Activated T-helper 1 cell treated with anti-CD3 and anti-CD28 coated beads, Interleukin-2, amount 50 U/mL, for 16 hours (primary cell): ENCODE data around the gene SNAPC4.
"Not testable (repeated sequence)": the region's sequence is repeated elsewhere in the genome, so short reads cannot be mapped to it uniquely, and the experiment has no call there.

Experiments
- DNase-seq, 2 donors: peaks; one replicate each; pipeline ENCODE4 v3.0.0-alpha.2; 2020; ENCODE audit warnings: low read depth in 1 of 2, low spot score in 1 of 2

SNAPC4 gene

GRCh38 chr9:136359774-136360718 lies 39.9 kb downstream of the SNAPC4 start:
- no peak for DNase-seq

DNA sequence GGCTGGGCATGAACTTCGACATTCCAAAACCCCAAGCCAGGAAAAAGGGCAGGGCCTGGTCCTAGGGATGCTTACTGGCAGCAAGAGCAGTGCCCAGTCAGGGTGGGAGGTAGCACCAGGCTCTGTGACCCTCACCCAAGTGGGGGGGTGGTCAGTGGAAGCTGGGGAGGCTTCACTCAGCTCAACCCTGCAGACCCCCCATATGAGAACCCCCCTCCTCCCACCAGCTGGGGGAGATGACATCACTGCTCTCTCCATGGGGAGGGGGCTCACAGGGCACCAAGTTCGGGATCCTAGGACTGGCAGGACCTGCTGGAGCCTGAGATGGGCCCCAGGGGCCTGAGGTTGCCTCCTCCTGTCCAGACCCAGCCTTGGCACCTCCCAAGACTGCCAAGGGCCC lies 41.1 kb downstream of the SNAPC4 start:
- DNase-seq: no peak

DNA sequence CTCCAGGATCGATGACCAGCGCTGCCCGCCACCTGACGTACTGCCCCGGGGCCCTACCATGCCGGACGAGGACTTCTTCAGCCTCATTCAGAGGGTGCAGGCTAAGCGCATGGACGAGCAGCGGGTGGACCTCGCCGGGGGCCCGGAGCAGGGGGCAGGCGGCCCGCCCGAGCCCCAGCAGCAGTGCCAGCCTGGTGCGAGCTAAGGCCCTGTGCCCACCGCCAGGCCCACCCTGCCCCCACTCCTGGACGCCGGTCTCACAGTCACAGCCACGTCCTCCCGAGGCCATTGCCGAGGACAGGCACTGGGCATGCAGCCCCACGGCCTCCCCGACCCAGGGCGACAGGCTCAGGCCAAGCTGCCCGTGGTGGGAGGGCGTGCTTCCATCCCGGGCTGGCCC lies 42.0 kb downstream of the SNAPC4 start:
- DNase-seq: no peak

DNA sequence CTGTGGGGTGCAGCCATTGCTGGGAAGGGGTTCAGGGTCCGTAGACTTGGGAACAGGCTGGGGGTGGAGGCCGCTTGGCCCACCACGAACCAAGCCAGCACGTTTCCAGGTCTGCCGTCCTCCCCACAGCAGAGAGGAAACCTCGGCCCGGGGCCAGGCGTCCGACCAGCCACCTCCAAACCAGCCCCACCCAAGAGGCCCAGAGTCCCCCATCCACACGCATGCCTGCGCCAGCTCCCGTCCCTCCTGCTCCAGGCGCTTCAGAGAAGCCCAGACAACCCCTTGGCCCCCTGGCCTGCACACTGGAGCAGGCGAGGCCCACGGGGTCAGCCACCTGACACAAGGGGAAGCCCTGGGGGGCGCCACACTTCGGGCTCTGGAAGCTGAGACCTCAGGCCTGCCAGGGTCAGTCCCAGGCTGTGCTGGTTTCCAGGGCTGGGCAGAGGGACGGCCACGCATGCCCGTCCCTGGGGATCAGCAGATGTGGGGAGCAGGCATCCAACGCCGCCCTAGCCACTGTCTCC lies 42.7 kb downstream of the SNAPC4 start:
- no peak for DNase-seq

GRCh38 chr9:136355616-136356557 lies 44.1 kb downstream of the SNAPC4 start:
- no peak for DNase-seq

DNA sequence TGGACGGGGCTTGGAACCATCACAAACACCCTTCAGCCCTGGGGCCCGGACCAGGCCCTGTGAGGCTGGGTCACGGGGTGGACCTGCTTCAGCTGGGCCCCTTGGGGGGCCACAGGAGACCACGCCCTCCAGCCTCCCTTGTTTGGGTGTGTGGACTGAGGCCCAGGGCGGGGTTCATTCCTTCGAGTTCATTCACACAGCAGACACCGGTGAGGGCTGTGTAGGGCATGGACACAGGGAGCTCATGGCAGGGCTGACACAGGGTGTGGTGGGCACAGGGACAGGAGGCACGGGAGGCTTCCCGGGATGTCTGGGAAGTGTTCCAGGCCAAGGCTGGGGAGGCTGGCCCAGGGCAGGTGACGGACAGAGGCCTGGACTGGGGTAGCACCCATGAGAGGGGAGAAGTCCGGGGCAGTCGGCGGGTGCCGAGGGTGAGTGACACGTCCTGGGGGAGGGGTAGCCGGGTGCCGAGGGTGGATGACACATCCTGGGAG lies 45.3 kb downstream of the SNAPC4 start:
- no peak for DNase-seq

DNA sequence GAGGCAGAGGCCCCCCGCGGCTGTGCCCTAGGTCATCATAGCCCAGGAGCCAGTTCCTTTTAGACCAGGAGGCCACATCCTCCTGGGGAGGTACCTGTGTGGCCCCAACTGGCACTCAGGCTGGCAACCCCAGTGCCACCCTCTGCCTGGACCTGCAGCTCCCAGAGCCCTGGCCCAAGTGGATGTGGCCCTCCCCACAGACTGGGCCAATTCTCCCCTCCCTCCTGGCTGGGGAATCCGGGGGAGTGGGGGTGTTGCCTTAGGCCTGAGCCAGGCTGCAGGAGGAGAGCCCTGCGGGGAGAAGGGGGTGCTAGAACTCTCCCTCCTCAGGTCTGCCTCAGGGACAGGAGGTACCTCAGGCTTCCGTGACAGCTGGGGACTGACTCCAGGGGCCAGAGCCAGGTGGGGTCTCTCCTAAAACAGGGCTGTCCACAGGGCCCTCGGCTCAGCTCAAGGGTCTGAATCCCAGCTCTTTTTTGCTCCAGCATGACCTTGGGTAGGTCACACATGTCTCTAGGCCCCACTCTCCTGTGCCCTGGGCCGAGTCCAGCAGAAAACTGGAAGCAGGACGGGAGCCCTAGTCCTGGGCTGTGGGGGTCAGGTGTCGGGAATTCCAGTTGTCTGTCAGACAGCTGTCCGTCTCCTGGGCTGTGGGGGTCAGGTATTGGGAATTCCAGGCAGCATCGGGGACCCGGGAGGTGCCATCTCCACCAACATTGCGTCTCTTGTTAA lies 46.0 kb downstream of the SNAPC4 start:
- no peak for DNase-seq

DNA sequence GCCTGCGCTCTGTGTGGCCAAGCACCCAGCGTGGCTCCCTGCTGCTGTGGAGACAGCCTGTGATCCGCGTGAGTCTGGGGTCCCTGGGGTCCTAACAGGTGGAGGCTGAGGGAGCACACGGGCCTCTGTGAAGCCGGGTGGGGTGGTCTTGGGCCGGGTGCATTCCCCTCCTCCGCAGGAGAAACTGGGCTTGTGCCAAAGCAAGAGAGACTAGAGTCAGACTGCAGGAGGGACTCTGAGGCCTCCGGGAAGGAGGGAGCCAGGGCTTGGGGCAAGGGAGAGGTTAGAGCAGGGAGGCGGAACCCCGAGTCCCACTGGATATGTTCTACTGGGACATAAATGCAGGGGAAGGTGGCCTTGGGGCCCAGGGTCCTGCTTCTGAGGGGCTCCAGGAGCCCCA lies 46.9 kb downstream of the SNAPC4 start:
- no peak for DNase-seq

- DNase-seq: no peak
Observed at GRCh38 chr9:136352682-136353081, 47.3 kb downstream of the SNAPC4 start.

- DNase-seq: not testable (repeated sequence)
Observed at GRCh38 chr9:136351868-136352267, 48.1 kb downstream of the SNAPC4 start.

GRCh38 chr9:136351252-136351800 lies 48.6 kb downstream of the SNAPC4 start:
- no peak for DNase-seq
